Measurements from ENCODE around the gene OTULIN.
A peak's percentile ranks its signal among the peaks of the same experiment; 100 is the strongest.

The OTULIN gene

GRCh38 chr5:14714706-14715105 lies 50.2 kb downstream of the OTULIN start:
- peak; percentile 80 for DNase-seq (ENCODE audit: low read depth)
- H3K4me3 ChIP-seq (ENCODE audit: low read depth, low read length) = no peak overlapping the region
- TF ChIP-seq CTCF (IDR thresholded peaks at IDR 0.05; ENCODE audit: control insufficient read depth, extremely low read depth, insufficient read depth) = no peak

- H3K4me3 ChIP-seq (ENCODE audit: low read depth, low read length) = no peak overlapping the region
- no peak for DNase-seq (ENCODE audit: low read depth)
- no peak for TF ChIP-seq CTCF (IDR thresholded peaks at IDR 0.05; ENCODE audit: control insufficient read depth, extremely low read depth, insufficient read depth)
Observed at GRCh38 chr5:14715481-14715880, 51.0 kb downstream of the OTULIN start.

GRCh38 chr5:14716755-14717752 lies 52.5 kb downstream of the OTULIN start:
- DNase-seq (ENCODE audit: low read depth) = peak; percentile 97
- H3K4me3 ChIP-seq (ENCODE audit: low read depth, low read length) = peak overlapping the region; percentile 24; the same call in 1 of the 2 replicates
- no peak for TF ChIP-seq CTCF (IDR thresholded peaks at IDR 0.05; ENCODE audit: control insufficient read depth, extremely low read depth, insufficient read depth)

DNA sequence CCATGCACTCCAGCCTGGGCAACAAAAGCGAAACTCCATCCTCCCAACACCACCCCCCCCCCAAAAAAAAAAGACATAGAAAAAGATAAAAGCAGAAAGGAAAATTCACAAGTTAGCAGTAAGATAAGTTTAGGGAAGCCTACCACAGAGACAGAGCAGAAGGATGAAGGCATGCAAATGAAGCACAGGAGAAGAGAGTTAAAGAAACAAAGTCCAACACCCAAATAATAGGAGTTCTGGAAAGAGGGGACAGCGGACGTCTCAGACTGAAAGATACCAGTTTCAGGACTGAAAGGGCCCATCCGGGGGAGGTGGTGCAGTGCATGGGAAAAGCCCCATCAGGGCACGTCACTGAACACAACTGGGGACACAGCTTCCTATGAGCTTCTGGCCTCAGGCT lies 54.3 kb downstream of the OTULIN start:
- no peak for DNase-seq (ENCODE audit: low read depth)
- no peak for TF ChIP-seq CTCF (IDR thresholded peaks at IDR 0.05; ENCODE audit: control insufficient read depth, extremely low read depth, insufficient read depth)

DNA sequence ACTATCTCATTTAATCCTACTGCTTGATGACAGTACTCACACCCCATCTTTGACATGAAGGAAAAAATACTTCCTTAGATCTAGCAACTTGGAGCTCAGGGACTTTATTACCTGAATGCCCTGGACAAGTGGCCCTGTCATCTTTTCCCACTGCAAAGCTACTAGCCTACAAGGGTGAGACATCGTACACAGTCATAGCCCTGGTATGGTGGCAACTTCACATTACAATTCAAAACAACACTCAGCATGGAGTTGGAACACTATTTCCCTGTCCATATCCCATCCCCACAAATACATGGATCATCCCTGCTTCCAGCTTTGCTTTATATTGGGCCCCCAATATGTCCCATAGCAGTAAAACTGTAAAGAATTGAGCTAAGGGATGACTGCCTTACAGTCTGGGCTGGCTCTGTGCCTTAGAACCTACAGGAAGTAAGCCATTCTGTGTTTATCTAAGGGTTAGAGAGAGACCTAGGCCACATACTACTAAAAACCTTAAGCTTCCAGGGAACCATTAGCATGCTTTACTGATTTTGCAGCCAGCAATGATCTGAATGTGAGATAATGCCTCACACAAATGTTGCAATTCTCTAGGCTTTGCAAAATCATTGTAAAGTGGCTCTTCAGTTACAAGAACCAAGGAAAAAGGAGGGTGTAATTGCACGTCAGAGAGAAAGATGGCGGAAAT lies 55.9 kb downstream of the OTULIN start:
- no peak for TF ChIP-seq CTCF (IDR thresholded peaks at IDR 0.05; ENCODE audit: control insufficient read depth, extremely low read depth, insufficient read depth)
- DNase-seq (ENCODE audit: low read depth) = no peak
- H3K4me3 ChIP-seq (ENCODE audit: low read depth, low read length) = no peak overlapping the region

More for the DNA sequence above, 54.3 kb downstream of the OTULIN start:
- H3K4me3 ChIP-seq (ENCODE audit: low read depth, low read length) = no peak overlapping the region

- DNase-seq (ENCODE audit: low read depth) = peak; percentile 88
- H3K4me3 ChIP-seq (ENCODE audit: low read depth, low read length) = no peak overlapping the region
- TF ChIP-seq CTCF (IDR thresholded peaks at IDR 0.05; ENCODE audit: control insufficient read depth, extremely low read depth, insufficient read depth) = no peak
Observed at GRCh38 chr5:14721990-14722656, 57.6 kb downstream of the OTULIN start.

All from LNCaP clone FGC (cell line).